Right renal cortex interstitium (tissue), 3 donors: Measurements from ENCODE around the gene PLCH1. TPM values are rescaled to one million over a fixed set of nuclear protein-coding genes. Genes with fewer than 3 reads are reported as not detected.

ENCODE experiments used
- DNase-seq, 3 donors: peaks; one replicate each; pipeline ENCODE4 v3.0.0-alpha.2; 2013; ENCODE audit warnings: low read depth in 3 of 3, low spot score in 2 of 3
- polyA plus RNA-seq, 3 donors: library from polyadenylated mRNA; unstranded; fragments of 120-200 nt; gene quantifications; one replicate each; pipeline ENCODE4 v1.2.1, GENCODE V29; 2013; ENCODE audit not compliant: insufficient read length in 3 of 3

Gene PLCH1
- polyA plus RNA-seq, 3 donors: 10.1 to 11.4 (median 10.7) TPM

DNA sequence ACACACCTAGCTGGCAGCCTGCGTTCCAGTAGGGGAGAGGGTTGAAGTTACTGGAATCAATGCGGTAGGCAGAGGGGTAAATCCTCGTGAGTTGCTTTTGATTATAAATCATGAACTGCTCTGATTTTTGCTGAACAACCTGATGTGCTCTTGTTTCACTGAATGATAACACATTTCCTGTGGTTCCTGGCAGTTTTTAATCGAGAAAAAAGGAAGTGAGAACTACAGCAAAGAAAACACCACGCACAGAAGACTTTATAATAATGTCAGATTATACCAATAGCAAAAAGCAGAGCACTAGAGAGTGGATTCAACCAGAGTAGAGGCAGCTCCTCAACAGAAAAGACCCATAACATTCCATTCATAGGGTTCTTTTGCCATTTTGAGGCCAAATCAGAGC lies 250.5 kb downstream of the PLCH1 start:
- DNase-seq: no peak

DNA sequence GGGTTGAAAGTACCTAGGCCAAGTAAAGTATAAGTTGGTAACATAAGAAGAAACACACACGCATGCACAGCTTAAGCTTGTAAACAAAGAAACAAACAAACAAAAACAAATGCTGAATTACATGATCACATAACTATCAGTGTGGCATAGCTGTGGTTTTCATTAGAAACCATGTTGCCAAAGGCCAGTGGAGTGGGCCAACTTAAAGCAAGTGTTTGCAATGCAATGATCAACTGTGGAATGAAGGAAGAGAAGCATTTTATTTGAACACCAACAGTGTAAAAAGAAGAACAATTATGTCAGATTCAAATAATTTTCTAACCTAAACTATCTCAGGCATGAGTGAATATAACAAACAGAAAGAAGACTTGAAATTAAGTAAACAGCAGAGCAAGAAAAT lies 252.0 kb downstream of the PLCH1 start:
- DNase-seq: no peak

DNA sequence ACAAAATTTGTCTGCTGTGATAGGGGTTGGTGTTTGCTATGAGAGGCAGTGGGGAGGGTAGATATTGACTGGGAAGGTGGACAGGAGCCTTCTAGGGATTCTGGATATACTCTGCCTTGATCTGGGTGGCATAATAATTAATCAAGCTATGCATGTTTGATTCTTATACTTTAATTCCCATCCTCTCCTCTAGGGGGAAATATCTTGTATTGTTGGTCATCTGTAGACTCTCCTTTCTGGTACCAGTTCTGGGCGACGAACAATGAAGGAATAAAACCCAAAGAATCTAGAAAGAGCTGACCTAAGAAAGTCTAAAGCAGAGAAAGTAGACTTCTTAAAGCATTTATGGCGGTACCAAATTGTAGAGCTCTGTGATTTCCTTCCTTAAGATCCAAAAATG lies 253.2 kb downstream of the PLCH1 start:
- DNase-seq: no peak

DNA sequence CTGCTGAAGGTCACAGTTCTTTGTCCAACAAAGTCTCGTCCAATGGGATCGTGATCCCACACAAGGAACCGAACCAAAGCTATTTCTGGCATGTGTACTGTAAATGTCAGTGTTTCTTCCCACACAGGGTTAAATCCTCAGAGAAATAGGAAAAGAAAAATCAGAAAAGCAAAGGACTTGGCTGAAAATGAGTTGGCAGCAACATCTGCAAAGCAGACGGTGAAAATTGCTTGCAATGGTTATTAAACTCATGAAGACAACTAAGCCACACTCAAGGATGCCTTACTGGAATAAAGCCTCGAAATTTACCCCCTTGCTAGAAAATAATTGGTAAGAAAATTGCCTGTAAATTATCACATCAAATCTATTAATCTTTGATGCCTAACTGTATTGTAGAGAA lies 256.2 kb downstream of the PLCH1 start:
- no peak for DNase-seq

DNA sequence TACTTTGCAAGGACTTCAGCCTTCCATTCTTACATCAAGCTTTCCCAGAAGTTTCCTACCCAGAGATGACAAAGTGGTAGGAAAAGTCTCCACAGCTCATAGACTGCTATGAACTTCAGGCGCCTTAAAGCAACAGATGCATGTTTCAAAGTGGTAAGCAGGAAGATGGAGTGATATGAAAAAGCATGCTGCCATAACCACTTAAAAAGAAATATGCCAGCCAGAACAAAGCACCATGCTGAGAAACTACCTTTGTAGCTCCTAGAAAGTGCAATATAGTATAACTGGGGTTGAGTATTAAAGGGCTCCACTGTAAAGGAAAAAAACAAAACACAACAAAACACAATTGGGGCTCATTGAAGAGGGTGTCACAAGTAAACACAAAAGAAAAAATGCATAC lies 259.0 kb downstream of the PLCH1 start:
- no peak for DNase-seq

DNA sequence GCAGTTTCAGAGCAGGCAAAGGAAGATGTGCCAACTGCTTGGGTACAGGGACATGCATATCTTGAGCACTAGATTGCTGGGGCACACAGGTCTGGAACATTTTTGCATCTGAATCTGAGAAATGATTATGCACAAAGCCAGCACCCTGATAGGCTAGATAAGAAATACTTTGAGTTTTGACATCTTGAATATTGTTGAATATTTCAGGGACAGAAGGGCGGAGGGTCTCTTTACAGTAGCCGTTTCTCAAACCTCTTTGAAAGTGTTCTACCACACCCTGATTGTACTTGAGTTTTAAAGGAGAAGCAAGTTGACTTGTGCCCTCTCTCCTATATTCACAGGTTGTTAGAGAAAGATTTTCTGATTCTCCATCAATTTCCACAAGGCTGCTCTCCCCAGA lies 263.3 kb downstream of the PLCH1 start:
- DNase-seq: no peak

DNA sequence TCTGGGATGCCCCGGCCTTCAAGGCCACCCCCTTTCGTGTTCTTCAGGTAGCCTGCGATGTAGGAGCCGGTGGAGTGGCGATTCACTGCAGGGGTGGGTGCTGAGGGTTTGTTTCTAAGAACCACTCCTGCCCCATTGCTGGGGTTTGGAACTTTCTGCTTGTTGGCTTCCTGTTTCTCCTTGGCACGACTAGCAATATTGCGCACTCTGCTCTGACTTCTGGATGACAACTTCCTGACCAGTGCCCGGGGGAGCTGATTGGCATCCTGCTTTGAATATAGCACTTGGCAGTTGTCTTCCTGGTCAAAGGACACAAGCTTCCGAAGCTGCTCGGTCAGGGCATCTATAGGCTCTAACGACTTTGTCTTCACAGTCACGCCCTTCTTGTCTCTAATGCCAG lies 263.8 kb downstream of the PLCH1 start:
- DNase-seq: no peak

DNA sequence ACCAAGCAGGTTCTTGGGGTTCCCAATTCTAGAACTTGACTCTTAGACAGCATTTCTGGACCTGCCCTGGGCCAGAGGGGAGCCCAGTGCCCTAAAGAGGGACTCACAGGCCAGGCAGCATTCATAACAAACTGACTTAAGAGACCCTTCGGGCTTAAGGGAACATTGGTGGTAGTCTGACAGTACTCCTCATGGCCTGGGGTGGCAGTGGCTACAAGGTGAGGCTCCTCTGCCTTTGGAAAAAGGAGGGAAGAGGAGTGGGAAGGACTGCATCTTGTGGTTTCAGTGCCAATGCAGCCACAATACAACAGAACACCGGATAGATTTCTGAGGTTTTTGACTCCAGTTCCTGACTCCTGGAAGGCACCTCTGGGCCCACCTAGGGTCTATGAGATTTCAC lies 279.2 kb downstream of the PLCH1 start:
- DNase-seq: no peak

DNA sequence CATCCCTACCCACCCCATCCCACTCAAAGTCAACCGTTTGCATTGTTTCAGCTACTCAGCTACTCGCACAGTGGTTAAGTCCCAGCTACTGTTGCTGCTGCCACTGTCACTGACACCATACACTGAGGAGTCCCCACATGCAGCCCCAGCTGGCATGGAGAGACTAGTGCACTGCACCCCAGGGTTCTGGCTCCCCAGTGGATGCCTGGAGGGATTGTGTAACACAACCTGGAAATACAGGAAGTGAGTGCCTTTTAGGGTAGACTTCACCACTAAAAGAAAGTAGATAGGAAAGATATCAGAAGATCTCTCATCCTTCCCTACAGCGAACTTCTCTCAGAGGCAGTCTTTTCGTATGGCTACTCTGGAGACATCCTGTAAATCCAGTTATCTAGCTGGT lies 282.2 kb downstream of the PLCH1 start:
- no peak for DNase-seq

DNA sequence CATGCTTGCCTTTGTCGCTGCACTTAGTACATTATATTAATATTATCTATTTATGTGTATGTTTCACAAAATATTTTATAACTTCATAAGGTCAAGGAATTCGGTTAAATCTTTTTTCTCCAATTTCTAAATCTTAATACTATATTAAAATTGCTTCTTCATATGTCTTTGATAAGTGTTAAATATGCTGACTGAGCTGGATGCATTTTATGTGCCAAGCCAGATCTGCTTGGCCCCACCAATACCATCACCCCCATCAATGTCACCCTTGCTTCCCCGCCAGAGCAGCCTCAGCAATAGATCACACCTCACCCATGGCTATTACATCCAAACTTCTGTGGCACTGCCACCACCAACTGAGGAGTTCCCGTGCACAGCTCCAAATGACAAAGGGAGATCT lies 287.3 kb downstream of the PLCH1 start:
- DNase-seq: no peak

DNA sequence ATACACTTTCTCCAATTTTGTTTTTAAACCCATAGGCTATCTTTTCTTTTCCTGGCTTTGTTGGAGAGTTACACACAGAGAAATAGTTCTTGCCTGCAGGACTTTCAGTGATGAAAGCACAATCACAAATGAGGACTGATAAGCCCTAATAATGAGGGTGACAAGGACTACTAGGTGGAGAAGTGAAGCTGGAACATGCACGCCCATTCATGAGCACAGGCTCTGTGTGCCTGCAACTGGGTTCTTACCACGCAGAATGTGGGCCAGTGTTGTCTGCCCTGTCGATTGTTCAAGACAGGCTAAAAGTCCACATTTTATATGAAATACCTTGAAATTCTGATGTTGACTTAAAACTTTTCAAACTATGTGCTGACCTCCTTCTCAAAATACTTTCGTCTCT lies 289.1 kb downstream of the PLCH1 start:
- no peak for DNase-seq

DNA sequence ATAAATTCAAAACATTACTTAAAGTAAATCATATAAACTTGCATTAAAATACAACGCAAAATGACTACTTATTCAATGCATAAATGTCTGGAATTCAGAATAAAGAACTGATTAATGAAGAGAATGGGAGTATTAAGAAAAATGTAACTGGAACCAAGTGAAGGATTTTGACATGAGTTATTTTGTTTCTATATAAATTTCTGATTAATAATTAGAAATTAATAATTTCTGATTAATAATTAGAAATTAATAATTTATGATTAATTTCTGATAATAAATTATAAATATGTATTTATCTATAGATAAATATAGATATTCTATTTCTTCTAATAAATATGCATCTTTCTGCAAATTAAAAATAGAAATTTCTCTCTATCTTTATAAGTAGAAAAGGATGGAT lies 291.4 kb downstream of the PLCH1 start:
- DNase-seq: no peak

DNA sequence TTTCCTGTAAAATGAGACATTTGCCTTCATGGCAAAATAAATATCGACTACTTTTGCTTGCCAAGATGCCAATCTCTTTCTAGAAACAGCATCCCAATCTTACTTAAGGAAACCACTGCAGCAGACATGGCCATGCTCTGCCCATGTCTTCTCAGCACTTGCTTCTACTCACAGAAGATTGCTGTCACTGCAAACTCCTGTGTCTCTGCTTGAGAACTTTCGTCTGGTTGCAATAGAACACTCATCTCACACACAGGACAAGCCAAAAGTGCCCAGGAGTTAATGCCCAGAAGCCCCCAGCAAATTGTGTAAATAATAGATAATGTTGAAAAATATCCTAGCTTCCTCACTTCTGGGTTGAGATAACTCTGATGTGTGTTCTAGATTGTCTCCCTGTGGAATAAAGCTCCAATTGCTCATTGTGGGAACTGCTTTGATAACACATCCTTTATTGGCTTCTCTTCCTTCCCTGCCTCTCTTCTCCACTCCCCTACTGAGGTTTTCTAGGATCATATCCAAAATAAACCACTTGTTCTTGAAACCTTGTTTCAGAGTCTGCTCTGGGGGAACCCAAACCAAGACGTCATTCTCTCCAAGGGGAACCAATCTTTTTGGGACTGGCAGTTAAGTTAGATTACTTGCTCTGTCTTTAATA lies 295.1 kb downstream of the PLCH1 start:
- DNase-seq: no peak

DNA sequence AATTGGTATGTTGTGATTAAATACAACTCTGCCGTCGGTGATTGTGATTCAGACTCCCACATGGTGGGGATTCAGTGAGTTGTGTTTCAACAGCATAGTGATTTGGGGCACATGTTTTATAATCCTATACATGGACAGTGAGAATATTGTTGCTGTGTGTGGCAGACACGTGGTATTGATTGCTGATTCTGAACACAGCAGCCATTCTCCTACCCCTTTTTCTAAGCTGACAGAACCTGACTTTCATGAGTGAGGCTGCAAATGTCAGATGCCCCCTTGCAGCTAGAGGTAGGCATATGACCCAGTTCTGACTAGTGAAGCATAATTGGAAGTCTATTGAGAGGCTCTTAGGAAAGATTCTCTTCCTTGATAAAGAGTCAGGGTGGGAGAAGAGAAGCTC lies 296.3 kb downstream of the PLCH1 start:
- DNase-seq: no peak

DNA sequence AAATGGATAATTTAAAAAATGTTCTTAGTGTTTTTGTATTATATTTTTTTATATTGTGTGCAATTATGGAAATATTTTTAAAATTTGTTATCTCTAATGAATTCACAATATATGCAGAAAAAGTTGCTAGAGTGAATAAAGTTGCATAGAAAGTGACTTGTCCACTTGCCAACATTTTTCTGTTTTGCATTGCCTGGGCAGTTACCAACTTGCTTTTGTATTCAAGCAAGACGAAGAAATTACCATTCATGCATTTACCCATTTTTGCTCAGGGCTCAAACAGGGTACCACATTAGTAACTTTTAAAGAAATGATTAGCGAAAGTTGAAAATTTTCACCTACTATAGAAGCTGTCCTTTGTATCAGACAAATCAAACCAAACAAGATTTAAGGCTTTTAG lies 298.5 kb downstream of the PLCH1 start:
- no peak for DNase-seq

DNA sequence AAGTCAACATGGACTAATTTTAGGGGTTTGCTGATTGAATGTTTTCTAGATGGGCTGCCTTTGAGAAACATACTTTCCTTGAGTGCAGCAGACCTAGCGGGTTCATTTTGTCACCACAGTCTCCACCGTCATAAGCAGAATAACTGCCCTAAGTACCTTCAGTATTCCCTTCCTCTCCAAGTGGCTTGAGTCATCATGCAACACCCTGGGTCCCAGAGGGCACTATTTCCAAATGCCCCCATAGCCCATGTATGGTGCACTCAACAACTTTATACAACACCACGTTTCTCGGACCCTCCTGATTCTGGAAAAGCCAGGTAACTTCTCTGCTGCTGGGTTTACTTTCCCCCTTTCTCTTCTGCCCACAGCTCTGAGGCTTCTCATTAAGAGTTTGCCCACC lies 300.1 kb downstream of the PLCH1 start:
- DNase-seq: no peak

DNA sequence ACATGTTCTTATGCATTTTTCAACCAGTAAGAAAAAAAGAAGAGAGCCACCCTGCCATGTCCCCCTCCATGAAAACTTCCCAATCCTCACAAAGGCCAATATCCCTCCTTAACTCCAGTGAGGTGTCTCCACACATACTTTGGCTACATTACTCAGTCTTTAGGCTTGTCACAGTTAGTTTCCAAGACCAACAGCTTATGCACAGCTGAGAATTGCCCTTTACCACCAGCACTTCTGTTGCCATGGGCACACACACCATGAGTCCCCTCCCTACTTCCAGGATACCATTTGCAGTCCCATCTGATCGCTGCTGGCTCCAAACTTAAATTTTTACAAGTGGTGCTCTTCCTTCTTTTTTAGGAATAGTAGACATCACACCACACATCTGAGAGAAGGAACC lies 301.1 kb downstream of the PLCH1 start:
- DNase-seq: no peak

DNA sequence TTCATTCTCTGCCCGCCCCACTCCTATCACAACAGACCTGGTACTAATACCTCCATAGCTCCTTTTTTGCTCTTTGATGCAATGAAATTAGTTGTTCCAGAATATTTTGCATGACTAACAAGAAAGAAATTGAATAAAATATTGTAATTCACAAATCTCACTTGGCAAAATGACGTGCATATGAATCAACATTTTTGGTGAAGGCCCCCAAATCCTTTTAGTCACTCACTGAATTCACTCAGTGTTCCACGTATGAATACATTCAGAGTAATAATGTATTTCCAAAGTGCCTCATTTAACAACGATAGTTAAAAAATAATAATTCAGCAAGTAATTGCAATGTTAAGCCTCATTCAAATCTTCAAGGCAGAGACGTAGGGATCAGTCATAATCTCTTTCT lies 302.8 kb downstream of the PLCH1 start:
- DNase-seq: no peak

DNA sequence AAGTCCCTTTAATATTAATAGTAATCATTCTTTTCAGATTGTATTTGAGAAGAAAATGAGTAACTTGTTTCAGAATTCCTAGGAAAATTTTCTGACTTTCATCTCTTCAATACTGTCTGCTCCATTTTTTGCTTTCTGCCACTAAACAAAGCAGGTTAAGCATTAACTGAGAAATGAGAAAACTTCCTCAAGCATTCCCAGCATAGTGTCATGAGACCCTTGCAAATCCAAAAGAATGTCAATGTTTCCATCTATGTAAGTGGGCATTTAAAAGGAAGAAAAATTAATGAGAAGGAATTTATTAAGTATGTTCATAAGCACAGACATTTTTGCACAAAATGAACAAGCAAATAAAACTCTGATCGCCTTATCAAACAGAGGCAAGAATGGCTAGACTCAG lies 303.4 kb downstream of the PLCH1 start:
- DNase-seq: no peak

DNA sequence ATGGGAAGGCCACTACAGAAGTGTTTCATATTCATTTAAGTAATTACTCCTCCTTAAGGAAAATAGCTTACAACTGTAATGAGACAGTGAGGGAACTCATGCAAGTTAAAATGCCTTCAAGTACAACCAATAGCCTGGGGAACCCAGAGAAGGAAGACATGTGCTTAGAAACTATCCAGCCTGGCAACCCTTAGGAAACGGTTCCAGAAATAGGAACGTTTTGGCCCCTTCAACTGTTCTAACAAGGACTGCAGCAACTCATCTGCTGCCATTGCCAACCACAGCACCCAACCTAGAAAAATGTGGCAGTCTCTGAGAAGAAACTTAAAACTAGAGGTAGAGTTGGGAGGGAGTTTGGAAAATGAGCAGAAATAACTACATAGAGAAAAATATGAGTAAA lies 303.8 kb downstream of the PLCH1 start:
- no peak for DNase-seq

DNA sequence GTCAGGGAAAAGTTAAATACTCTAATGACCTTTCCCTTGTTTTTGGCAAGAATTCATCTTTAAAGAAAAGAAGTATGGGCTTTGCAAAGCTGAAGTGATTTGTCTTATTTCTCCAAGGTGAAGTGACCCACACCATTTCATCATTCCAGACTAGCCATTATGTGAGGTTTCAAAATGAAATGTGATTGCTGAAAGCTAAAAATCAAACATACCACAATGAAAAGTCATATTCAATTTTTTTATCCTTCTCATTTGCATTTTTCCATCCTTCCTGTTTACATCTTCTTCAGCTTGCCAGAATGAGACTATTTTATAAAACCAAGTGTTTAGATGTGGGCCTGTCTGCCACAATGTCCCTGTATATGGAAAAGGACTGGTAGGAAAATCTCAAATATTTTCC lies 309.1 kb downstream of the PLCH1 start:
- no peak for DNase-seq

DNA sequence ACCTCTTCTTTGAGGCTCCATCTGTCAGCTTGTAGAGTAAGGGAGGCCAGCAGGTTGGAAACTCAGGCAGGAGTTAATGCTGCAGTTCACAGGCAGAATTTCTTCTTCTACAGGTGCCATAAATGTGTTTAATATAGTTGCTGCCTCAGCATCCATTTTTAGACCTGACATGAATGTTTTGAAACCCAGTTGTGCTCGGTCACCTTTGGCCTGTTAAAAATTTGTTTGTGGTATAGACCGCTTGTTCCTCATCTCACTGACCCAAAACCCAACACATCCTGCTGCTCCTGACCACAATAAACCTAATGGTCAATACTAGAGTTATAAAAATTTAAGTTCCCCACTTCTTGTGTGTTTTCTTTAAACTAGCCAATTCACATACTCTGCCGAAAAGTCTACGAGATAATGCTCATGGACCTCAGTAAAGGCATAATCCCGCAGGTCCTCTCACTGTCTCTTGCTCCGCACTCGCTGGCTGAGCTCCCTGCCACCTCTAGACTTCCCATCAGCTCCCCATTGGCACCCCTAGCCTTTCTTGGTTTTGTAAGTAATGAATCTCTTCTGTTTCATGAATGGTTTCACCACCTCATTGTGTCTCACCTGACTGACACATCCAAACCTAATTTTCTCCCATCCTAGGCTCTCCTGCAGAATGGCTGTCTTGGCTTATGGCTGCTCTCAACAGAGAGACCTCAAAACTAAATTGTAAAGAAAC lies 312.9 kb downstream of the PLCH1 start:
- no peak for DNase-seq

DNA sequence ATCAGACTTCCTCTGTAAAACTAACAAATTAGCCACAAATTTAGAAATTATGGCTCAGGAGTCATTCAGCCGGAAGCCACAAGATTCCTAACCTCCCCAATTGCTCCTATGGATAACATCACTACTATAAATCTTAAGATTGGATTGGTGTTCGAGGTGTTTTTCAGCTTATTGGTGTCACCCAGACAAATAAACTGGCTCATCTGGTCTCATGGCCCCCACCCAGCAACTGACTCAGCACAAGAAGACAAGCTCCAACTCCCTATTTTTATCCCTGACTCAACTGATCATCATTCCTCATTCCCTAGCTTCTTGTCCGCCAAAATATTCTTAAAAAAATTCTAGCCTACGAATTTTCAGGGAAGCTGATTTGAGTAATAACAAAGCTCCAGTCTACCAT lies 316.3 kb downstream of the PLCH1 start:
- no peak for DNase-seq
